SU-DHL-6 (cell line): ENCODE data around the gene TDP1.

Experiments used
- CTCF ChIP-seq: fragments of 200-600 bp; sonication (generic); IDR thresholded peaks from one replicate; pipeline ENCODE4 v1.5.1; 2017; ENCODE audit warnings: antibody characterized with exemption, mild to moderate bottlenecking, low read length, moderate library complexity; ENCODE audit not compliant: insufficient read depth, poor library complexity, severe bottlenecking
- EZH2phosphoT487 ChIP-seq: fragments of 200-600 bp; sonication (generic), shearing (Covaris generic); conservative IDR thresholded peaks from 2 replicates; pipeline ENCODE4 v1.6.1; 2018; ENCODE audit warnings: mild to moderate bottlenecking, antibody characterized with exemption, low read length, moderate library complexity, mixed read lengths

GRCh38 chr14:89959853-89960445, 4.2 kb downstream of the TDP1 start:
- TF ChIP-seq CTCF (no peak), EZH2phosphoT487 (no peak)
